ENCODE results near the gene SYNE2. TPM values are rescaled to one million over a fixed set of nuclear protein-coding genes. Genes with fewer than 3 reads are reported as not detected.

The SYNE2 gene
- total RNA-seq, 4 donors from 2014 or later = 136 to 323 (median 215) TPM

- TF ChIP-seq CTCF (IDR thresholded peaks at IDR 0.05; ENCODE audit: low read depth) = no peak
Measured at GRCh38 chr14:63897721-63898163, 44.9 kb downstream of the SYNE2 start.

GRCh38 chr14:63899953-63900352 is 47.1 kb downstream of the SYNE2 start:
- TF ChIP-seq CTCF (IDR thresholded peaks at IDR 0.05; ENCODE audit: low read depth) = no peak

GRCh38 chr14:63901434-63902085 is 48.8 kb downstream of the SYNE2 start:
- TF ChIP-seq CTCF (IDR thresholded peaks at IDR 0.05; ENCODE audit: low read depth) = no peak

GRCh38 chr14:63902375-63902976 is 49.7 kb downstream of the SYNE2 start:
- no peak for TF ChIP-seq CTCF (IDR thresholded peaks at IDR 0.05; ENCODE audit: low read depth)

- no peak for TF ChIP-seq CTCF (IDR thresholded peaks at IDR 0.05; ENCODE audit: low read depth)
Measured at GRCh38 chr14:63904724-63905123, 51.9 kb downstream of the SYNE2 start.

- TF ChIP-seq CTCF (IDR thresholded peaks at IDR 0.05; ENCODE audit: low read depth) = no peak
Measured at GRCh38 chr14:63905370-63905769, 52.6 kb downstream of the SYNE2 start.

- TF ChIP-seq CTCF (IDR thresholded peaks at IDR 0.05; ENCODE audit: low read depth) = no peak
Measured at GRCh38 chr14:63908667-63909264, 56.0 kb downstream of the SYNE2 start.
